Thymus (tissue), 11 donors: ENCODE measurements around the gene SLC8A3. TPM values are rescaled to one million over a fixed set of nuclear protein-coding genes. Genes with fewer than 3 reads are reported as not detected.

Source experiments
- DNase-seq, 9 donors: peaks; one replicate each; pipeline ENCODE4 v3.0.0-alpha.2; 2013; ENCODE audit warnings: low spot score in 9 of 9, low read depth in 6 of 9, missing footprints in 1 of 9
- H3K27ac ChIP-seq, 2 donors: one replicate each; pipeline ENCODE4 v1.5.1; 2013; ENCODE audit warnings: control low read depth in 1 of 2, low read depth in 1 of 2, low read length in 1 of 2, mild to moderate bottlenecking in 1 of 2, moderate library complexity in 1 of 2
- H3K27me3 ChIP-seq, 2 donors: one replicate each; pipeline ENCODE4 v1.5.1; 2013; ENCODE audit warnings: low read length in 1 of 2; ENCODE audit not compliant: control insufficient read depth in 2 of 2, insufficient read depth in 1 of 2
- H3K36me3 ChIP-seq, 2 donors: one replicate each; pipeline ENCODE4 v1.5.1; 2013; ENCODE audit warnings: low read length in 1 of 2, mild to moderate bottlenecking in 1 of 2, moderate library complexity in 1 of 2; ENCODE audit not compliant: control insufficient read depth in 2 of 2, insufficient read depth in 2 of 2
- H3K4me1 ChIP-seq, 2 donors: one replicate each; pipeline ENCODE4 v1.5.1; 2013; ENCODE audit warnings: low read length in 2 of 2; ENCODE audit not compliant: control insufficient read depth in 2 of 2, insufficient read depth in 2 of 2
- H3K4me3 ChIP-seq, 2 donors: one replicate each; pipeline ENCODE4 v1.5.1; 2013; ENCODE audit warnings: low read length in 2 of 2, control low read depth in 1 of 2, mild to moderate bottlenecking in 1 of 2
- H3K9me3 ChIP-seq, 2 donors: one replicate each; pipeline ENCODE4 v1.5.1; 2013; ENCODE audit warnings: low read length in 1 of 2, mild to moderate bottlenecking in 1 of 2; ENCODE audit not compliant: control insufficient read depth in 2 of 2, insufficient read depth in 1 of 2
- WGBS: extraction: QIAGEN DNeasy Blood & Tissue Kit; methylation state at CpG from one replicate; pipeline ENCODE4 v1.1.7; 2013; 5-methylcytosine and 5-hydroxymethylcytosine counted together
- polyA plus RNA-seq: library from polyadenylated mRNA; stranded (reverse); fragments of 200-250 nt; gene quantifications from one replicate; pipeline ENCODE4 v1.2.3, GENCODE V29; 2013
- total RNA-seq: library from RNA; stranded (reverse); fragments of 120-200 nt; gene quantifications from one replicate; pipeline ENCODE4 v1.2.4, GENCODE V29; 2013
- donor health status: healthy.

The SLC8A3 gene
- total and polyA plus RNA-seq, 2 donors: 0.16 to 0.99 TPM

DNA sequence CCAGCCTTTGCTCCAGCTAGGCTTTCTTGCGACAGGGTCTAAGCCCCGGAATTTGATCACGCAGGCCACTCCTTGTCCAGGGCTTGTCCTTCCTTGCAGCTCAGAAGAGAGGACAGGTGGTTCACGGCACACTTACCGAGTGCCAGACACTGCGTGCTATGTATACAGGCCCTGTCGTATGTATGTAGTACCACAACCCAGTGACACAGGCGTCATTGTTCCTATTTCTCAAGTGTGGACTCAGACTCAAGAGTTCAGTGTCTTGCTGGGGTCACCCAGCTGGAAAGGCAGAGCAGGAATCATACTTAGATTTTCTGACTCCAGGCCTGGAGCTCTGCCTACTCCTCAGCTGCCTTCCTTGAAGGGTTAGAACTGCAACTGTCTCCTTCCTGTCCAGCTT, 155.6 kb downstream of the SLC8A3 start:
- Histone ChIP-seq H3K4me1 (no peaks in the 10 kb centered on the region), H3K36me3 (no peaks in the 10 kb centered on the region), H3K27ac (no peak overlapping the region), H3K9me3 (no peaks in the 10 kb centered on the region), H3K27me3 (no peaks in the 10 kb centered on the region), H3K4me3 (no peak overlapping the region)
- no peak for DNase-seq
- 86% methylated on average over 8 of the region's 8 CpGs for WGBS

DNA sequence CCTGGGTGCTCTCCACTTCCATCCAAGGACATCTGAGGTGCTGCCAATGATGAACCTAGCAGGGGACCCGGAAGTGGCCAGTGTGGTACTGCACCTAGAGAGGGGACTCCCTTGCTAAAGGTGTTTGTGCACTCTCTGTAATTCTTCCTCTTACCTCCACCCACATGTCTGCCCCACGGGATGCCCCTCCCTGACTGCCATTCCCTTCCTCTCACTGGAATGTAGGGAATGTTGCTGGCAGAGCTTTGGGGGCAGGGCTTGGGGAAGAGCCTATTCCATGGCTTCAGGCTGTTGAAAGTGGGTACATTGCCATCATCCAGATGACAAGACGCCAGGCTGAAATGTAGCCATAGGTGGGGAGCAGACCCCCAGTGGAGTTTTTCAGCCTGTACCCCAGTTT, 156.3 kb downstream of the SLC8A3 start:
- WGBS: 70% methylated on average over 3 of the region's 3 CpGs

GRCh38 chr14:70032016-70032415, 156.7 kb downstream of the SLC8A3 start:
- Histone ChIP-seq H3K27me3 (no peaks in the 10 kb centered on the region), H3K4me3 (no peak overlapping the region), H3K36me3 (no peaks in the 10 kb centered on the region), H3K9me3 (no peaks in the 10 kb centered on the region), H3K27ac (no peak overlapping the region), H3K4me1 (no peaks in the 10 kb centered on the region)
- WGBS: 90% methylated on average over 9 of the region's 9 CpGs
- no peak for DNase-seq

More for the DNA sequence above, 156.3 kb downstream of the SLC8A3 start:
- no peak overlapping the region for H3K4me3 ChIP-seq
- no peak overlapping the region for H3K27ac ChIP-seq
- H3K9me3 ChIP-seq: no peaks in the 10 kb centered on the region
- H3K27me3 ChIP-seq: no peaks in the 10 kb centered on the region
- H3K36me3 ChIP-seq: no peaks in the 10 kb centered on the region
- no peaks in the 10 kb centered on the region for H3K4me1 ChIP-seq
- DNase-seq: no peak

- Histone ChIP-seq H3K27me3 (no peaks in the 10 kb centered on the region), H3K36me3 (no peaks in the 10 kb centered on the region), H3K27ac (no peak overlapping the region), H3K4me1 (no peaks in the 10 kb centered on the region), H3K4me3 (no peak overlapping the region), H3K9me3 (no peaks in the 10 kb centered on the region)
- DNase-seq: no peak
- WGBS: 91% methylated on average over 6 of the region's 6 CpGs
Measured at GRCh38 chr14:70029296-70030132, 159.2 kb downstream of the SLC8A3 start.

DNA sequence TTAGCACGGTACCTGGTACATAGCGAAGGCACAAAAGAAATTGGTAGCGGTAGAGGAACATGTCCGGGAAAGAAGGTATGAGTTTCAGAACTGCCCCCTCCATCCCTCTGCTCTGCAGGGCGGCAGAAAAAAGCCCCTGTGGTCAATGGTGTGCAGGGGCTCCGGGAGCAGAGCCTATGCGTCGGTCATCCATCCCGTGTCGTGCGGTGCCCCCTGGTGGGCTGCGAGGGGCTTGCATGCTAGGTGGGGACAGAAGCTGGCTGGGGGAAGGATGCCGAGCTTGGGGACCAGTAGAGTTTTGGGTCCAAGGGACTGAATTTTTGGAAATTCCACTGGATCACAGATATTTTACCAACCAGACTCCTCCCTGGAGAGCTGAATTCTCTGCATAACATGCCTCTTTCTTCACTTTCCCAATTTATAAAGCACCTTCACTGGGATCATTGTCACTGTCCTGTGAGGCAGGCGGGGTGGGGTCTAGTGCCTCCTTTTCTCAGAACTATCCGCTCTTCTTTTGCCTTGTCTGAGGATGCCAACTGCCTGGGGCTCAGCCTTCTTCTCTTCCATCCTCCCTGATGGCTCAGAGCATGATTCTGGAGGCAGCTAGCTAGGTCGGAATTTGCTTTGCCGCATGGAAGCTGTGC, 160.8 kb downstream of the SLC8A3 start:
- H3K4me1 ChIP-seq: no peaks in the 10 kb centered on the region
- H3K9me3 ChIP-seq: no peaks in the 10 kb centered on the region
- no peaks in the 10 kb centered on the region for H3K36me3 ChIP-seq
- 40% methylated on average over 17 of the region's 17 CpGs for WGBS
- no peaks in the 10 kb centered on the region for H3K27me3 ChIP-seq
- no peak overlapping the region for H3K27ac ChIP-seq
- DNase-seq: peak in 7 of 9 donors; percentile 3 to 64 (median 36)
- H3K4me3 ChIP-seq: no peak overlapping the region

- no peaks in the 10 kb centered on the region for H3K27me3 ChIP-seq
- H3K9me3 ChIP-seq: no peaks in the 10 kb centered on the region
- no peaks in the 10 kb centered on the region for H3K4me1 ChIP-seq
- H3K4me3 ChIP-seq: no peak overlapping the region
- 53% methylated on average over 1 of the region's 1 CpG for WGBS
- H3K36me3 ChIP-seq: no peaks in the 10 kb centered on the region
- DNase-seq: no peak
- H3K27ac ChIP-seq: no peak overlapping the region
Measured at GRCh38 chr14:70023871-70024270, 164.9 kb downstream of the SLC8A3 start.

GRCh38 chr14:70022771-70023445, 165.8 kb downstream of the SLC8A3 start:
- no peaks in the 10 kb centered on the region for H3K27me3 ChIP-seq
- no peaks in the 10 kb centered on the region for H3K9me3 ChIP-seq
- H3K4me1 ChIP-seq: peaks cover 0 to 8% of the 10 kb centered on the region in 2 donors
- H3K4me3 ChIP-seq: no peak overlapping the region
- DNase-seq: no peak
- H3K36me3 ChIP-seq: no peaks in the 10 kb centered on the region
- 96% methylated on average over 15 of the region's 15 CpGs for WGBS
- H3K27ac ChIP-seq: no peak overlapping the region

DNA sequence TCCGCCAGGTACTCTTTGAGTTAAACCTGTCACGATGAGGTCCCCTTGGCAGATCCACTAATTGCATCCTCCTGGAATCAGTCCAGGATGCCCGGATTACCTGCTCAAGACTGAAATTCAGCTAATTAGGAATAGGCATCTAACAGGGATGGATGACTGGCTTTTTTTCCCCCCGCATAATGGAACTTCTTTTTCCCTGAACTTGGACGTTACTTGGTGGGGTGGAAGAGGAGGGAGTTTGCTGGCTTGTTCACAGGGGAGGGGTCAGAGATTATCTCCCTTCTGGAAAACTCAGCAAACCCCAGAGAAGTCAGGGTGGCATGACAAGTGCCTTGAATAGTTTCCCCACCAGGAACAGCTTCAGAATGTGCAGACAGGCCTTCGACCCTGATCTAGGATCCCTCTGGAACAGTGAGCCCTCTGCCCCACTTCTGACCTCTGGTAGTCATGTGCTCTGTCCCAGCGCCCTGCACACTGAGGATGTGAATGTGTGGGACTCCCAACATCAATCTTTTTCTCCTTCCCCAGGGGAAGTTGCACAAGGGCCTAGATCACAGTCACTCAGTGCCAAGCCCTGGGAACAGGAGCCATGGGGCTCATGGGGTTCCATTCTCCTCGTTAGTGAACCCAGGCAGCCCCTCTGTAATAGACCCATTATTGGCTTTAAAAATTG, 167.1 kb downstream of the SLC8A3 start:
- no peaks in the 10 kb centered on the region for H3K36me3 ChIP-seq
- DNase-seq: no peak
- H3K27me3 ChIP-seq: no peaks in the 10 kb centered on the region
- H3K4me1 ChIP-seq: peaks cover 0 to 8% of the 10 kb centered on the region in 2 donors
- no peak overlapping the region for H3K27ac ChIP-seq
- 93% methylated on average over 8 of the region's 8 CpGs for WGBS
- H3K4me3 ChIP-seq: no peak overlapping the region
- no peaks in the 10 kb centered on the region for H3K9me3 ChIP-seq
